Activated CD4-positive, alpha-beta T cell treated with anti-CD3 and anti-CD28 coated beads, Interleukin-10, Interleukin-2, amounts not matched to agents 100 ng/mL and 50 ng/mL, durations not matched to agents 16 hours and 8 hours (primary cell): ENCODE data around the gene ATF3.
"Not testable (repeated sequence)": the region's sequence is repeated elsewhere in the genome, so short reads cannot be mapped to it uniquely, and the experiment has no call there.

Experiments used
- DNase-seq: peaks from one replicate; pipeline ENCODE4 v3.0.0-alpha.2; 2020

ATF3 gene

DNA sequence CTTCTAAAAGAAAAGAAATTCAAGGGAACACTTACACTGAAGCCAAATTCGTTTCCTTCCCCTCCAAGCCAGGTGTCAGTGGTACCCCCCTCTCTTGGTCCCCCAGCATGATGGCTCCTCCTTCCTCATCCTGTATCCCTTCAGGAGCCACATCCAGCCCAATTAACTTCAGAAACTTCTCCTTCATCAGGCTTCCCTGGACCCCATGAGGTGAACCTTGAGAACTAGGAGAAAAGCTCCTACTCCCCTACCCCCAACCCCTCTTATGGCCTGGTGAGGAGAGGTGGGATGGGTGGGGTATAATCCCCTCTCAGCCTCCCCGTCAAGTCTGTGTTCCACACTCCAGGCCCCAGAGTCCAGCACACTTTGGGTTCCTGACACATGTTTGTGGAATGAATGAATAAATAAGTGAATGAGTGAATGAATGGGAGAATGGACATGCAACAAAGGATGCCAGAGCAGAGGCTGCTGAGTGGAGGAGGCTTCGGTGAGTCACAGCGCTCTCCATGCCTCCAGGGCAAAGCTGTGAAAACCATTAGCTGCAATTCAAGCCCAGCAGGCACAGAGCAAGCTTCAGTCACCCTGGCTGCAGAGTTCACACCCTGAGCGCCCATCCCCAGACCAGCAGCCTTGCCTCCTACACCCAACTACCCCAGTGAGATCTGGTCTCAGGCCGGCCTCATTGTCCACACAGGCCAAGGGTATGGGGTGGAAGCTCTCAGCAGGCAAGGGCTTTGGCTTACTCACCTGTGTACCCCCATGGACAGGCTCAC, 47.3 kb downstream of the ATF3 start:
- no peak for DNase-seq

DNA sequence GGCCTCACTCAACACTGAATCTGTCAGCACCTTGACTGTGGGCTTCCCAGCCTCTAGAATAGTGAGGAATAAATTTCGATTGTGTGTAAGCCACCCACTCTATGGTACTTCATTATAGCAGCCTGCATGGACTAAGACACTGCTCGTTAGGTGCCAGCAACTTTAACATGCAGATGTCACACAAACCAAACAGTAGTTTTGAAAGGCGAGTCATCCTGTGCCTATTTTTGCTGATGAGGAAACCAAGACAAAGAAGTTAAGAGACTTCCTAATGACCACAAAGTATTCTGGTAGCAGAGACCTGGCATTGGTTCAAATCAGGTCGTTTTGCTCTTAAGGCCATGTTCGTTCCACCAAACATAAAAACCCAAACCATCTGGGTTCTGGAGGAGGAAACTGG, 48.2 kb downstream of the ATF3 start:
- peak; percentile 40 for DNase-seq

DNA sequence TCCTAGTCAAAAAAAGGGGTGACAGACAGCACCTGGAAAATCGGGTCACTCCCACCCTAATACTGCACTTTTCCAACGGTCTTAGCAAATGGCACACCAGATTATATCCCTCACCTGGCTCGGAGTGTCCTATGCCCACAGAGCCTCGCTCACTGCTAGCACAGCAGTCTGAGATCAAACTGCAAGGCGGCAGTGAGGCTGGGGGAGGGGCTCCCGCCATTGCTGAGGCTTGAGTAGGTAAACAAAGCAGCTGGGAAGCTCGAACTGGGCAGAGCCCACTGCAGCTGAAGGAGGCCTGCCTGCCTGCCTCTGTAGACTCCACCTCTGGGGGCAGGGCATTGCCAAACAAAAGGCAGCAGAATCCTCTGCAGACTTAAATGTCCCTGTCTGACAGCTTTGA, 49.7 kb downstream of the ATF3 start:
- not testable (repeated sequence) for DNase-seq

DNA sequence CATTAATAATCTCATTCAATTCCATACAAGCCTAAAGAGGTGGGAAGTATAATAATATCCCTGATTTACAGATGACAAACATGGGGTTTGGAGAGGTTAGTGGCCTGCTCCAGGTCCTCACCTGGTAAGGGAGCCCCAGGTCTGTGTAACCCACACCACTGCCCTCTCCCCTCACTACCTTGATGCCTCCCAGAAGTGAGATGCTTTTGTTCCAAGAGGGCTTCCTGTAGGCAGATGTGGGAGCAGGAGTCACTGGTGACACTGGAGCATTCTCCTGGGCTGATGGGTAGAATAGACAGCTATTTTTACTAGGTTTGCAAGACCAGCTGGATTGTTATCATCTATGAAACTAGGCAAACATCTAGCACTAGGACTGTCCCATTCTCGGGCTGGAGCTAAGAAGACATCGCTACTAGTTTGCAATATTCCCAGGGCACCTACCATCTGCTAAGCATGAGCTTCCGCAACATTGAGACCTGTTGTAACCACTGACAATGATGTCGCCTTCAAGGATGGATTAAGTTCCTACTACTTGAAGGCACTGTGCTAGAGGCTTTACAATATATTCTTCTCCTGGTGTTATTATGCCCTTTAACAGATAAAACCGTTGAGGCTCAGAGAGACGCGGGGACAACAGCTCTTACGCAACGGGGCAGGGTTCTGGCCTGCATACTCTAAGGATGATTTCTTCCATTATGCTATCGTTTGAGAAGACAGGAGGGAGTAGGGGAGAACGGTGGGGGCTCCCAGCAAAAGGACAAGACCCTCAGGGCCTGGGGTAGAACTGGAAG, 56.0 kb downstream of the ATF3 start:
- no peak for DNase-seq

DNA sequence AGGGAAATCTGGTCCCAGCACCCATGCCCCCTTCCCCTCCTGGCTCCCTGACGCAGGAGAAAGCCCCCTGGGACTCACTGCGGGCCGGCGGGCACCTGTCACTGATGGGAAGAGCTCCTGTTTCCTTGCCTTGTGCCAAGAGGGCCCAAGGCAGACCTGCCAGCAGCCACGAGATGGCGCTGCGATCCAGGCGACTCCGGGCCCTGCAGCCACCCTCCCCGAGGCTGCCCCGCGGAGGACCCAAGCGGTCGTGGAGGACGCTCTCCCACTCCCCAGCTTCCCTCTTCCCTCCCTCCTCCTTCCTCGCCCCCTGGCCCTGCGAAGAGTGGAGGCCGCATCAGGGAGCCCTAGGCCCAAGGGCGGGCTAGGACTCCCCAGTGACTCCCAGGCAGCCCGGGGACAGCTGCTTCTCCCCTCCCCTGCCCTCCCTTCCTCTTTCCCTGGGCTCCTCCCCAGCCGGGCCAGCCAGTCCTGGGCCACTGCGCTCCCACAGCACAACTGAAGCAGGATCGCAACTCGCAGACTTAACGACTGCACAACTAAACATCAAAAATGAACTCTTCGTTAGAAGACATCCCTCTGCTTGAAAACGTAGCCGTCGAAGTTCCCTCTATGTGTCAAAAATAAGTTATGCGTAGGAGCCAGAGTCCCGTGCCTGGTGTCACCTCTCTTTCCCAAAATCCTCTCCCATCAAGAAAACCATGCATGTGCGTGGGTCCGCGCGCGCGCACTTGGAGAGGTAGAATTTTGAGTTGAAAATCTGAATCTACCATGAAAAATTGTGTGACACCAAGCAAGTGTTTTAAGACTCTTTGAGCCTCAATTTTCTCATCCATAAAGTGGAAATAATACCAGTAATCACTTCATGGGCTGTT, 56.9 kb downstream of the ATF3 start:
- peak; percentile 90 for DNase-seq

DNA sequence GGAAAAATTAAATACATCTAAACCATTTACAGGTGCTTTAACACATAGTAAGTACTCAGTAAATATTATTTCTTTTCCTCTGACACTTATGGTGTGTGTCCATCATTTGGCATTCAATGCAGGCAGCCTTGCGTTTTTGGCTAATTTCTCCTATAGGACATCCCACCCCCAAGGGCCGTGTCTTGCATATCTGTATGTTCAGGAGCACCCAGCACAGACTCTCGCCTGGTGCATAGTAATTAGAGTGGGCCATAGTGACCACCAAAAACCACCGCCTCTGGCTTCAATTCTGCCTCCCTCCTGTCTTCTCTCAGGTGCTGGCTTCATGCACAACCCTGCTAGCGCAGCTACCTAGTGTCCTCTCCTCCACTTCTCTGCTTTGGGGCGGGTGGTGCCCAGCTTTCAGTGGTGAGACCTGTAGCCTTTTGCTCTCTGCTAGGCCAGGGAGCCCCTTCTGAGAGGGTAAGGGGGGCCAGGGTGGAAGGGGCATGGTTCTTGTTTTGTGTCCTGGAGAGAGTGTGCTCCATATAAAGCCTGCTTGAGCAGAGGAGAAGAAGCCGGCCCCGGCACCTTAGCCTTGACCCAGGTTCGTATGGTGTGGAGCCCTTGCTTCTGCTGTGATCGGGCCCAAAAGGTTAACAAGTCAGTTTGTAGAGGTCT, 57.7 kb downstream of the ATF3 start:
- no peak for DNase-seq

DNA sequence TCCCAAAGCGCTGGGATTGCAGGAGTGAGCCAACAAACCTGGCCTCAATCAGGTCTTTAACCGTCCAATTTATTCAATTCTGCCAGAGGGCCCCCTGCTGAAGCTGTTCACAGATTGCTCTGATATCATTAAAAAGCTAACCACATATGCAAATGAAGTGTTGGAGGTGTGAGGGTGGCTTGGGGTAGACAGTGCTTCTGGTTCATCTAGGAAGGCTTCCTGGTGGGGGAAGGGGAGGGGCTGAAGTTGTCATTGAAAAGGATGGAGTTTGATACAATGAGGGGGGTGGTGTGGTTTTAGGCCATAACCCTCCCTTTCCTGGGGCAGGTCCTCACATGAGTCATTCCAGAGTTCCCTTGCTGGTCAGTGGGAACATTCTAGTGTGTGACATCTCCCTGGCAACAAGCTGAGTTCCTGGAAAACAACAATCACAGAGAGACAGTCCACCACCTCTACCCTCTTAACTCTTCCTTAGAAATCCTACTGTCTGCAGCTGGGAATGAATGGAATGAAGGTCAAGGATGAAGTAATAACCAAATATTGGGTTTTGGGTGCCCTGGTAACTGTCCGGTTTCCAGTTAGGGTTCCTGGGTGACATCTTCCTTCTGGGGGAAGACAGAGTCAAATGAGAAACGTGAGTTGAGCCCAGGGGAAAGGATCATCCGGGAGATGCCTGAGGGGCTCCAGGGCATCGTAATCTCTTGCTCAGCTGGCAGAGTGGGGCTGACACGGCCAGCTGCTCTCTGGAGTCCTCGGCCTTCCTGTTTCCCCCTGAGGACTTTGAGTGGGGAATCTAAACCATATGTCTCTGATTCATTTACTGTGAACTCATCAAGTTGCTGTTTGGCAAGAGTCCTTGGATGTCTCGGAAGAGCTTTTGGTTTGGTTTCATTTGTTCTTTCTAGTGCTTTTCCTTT, 58.9 kb downstream of the ATF3 start:
- DNase-seq = peak; percentile 69

DNA sequence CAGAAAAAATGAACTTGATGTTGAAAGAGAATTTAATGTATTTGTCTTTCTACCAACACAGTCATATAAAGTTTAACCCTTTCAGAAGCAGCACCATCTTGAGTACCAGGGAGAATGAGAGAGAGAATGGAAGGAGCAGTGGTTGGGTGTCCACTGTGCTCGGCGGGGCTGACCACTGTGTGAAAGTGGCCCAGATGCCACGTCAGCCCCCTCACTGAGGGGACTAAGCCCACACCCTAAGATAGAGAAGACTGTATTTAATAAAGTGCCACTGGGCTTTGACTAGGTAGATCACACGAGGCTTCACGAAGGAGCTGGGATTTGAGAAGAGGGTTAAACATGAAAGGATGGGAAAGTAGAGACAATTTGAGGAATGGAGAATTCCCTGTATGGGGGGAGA, 59.9 kb downstream of the ATF3 start:
- DNase-seq = no peak

DNA sequence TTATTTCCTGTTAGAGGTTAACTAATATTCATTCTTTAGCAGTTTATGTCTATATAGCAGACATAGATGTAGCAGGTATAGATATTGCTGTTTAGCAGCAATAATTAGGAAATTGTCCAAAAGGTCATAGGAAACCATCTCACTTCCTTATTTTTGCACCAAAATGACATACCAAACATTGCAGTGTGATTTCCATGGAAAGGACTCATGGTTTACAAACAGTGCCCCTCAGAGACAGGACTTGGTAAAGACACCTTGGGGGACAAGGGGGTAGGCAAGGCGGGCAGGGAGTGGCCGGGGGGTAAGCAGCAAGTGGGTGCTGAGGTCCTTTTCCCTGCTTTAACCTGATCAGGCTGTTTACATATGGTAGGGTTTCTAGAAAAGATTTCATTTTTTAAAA, 60.5 kb downstream of the ATF3 start:
- DNase-seq = no peak

DNA sequence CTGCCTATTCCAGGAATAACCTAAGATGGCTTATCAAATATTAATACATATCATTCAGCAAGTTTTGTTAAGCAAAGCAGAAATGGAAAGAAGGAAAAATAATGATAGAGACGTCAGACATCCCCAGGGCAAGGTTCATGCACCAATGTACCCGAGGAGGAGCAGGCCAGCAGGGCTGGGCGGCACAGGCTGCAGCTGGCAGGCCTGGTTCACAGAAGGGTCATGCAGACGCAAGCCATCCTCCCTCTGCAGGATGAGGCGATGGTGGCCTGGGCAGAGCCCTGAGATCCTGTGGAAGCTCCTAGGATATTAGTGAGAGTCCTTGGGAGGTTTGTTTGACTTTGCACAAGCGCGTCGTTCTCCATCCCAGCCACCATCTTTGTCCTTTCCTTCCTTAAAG, 61.0 kb downstream of the ATF3 start:
- no peak for DNase-seq

DNA sequence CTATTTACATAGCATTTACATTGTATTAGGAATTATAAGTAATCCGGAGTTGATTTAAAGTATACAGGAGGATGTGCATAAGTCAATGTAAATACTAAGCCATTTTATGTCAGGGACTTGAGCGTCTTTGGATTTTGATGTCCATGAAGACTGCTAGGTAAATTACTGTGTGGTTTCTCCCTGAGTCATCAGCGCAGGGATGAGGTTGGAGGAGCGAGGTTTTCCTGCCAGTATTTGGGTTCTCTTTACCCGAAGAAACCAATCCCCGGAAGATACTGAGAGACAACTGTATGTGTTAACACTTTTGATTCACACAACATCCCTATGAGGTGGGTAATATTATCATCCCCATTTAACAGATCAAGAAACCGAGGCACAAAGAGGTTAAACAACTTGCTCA, 61.7 kb downstream of the ATF3 start:
- no peak for DNase-seq
